PC-9 (cell line): ENCODE results near the gene SLC38A3. TPM values are rescaled to one million over a fixed set of nuclear protein-coding genes. Genes with fewer than 3 reads are reported as not detected.
A peak's percentile ranks its signal among the peaks of the same experiment; 100 is the strongest.

ENCODE experiments used
- BruUV-seq: library from RNA; stranded (reverse); fragments of 400-500 nt; replicated peaks from 2 replicates; lab custom pipeline; 2021; lab: Mats Ljungman, UMichigan
- CTCF ChIA-PET: fragments of 300-600 bp; sonication (Branson Sonifier 250); formaldehyde crosslinking; loops from one replicate; lab custom pipeline; 2022; ENCODE audit warnings: antibody characterized with exemption; lab: Charles Lee
- POLR2A ChIA-PET: fragments of 300-600 bp; sonication (Branson Sonifier 250); formaldehyde crosslinking; loops from one replicate; lab custom pipeline; 2022; ENCODE audit warnings: antibody characterized with exemption; ENCODE audit not compliant: unreplicated experiment; lab: Charles Lee
- DNase-seq, 2 experiments: peaks; one replicate each; pipeline versions ENCODE4 v3.0.0 to v3.0.0-alpha.2; 2015 to 2022; ENCODE audit warnings: mixed read lengths in 1 of 2
- H2AFZ ChIP-seq: fragments of 200-600 bp; sonication (generic); 2 replicates; pipeline ENCODE4 v1.8.1; 2017; ENCODE audit warnings: antibody characterized with exemption
- H3F3A ChIP-seq: fragments of 200-600 bp; sonication (generic); 2 replicates; pipeline ENCODE4 v1.8.1; 2017; ENCODE audit warnings: antibody characterized with exemption, mild to moderate bottlenecking, low read depth; ENCODE audit not compliant: insufficient read depth
- H3K27ac ChIP-seq: fragments of 200-600 bp; sonication (generic); 2 replicates; pipeline ENCODE4 v1.6.1; 2016; ENCODE audit warnings: mixed run types
- H3K27me3 ChIP-seq: fragments of 200-600 bp; sonication (generic); 2 replicates; pipeline ENCODE4 v1.6.1; 2016; ENCODE audit warnings: low read depth, mixed run types; ENCODE audit not compliant: insufficient read depth
- H3K36me3 ChIP-seq: fragments of 200-600 bp; sonication (generic); 2 replicates; pipeline ENCODE4 v1.6.1; 2016; ENCODE audit warnings: low read depth, mixed run types
- H3K4me1 ChIP-seq: fragments of 200-600 bp; sonication (generic); replicated peaks from 2 replicates; pipeline ENCODE4 v1.6.1; 2016; ENCODE audit warnings: mixed run types; ENCODE audit not compliant: insufficient read depth
- H3K4me2 ChIP-seq: fragments of 200-600 bp; sonication (generic); 2 replicates; pipeline ENCODE4 v1.6.1; 2017; ENCODE audit warnings: mixed run types
- H3K4me3 ChIP-seq: fragments of 200-600 bp; sonication (generic); 2 replicates; pipeline ENCODE4 v1.6.1; 2016; ENCODE audit warnings: mixed run types
- H3K79me2 ChIP-seq: fragments of 200-600 bp; sonication (generic); 2 replicates; pipeline ENCODE4 v1.6.1; 2017; ENCODE audit warnings: low read depth, mixed run types
- H3K9me2 ChIP-seq: fragments of 200-600 bp; sonication (generic); 2 replicates; pipeline ENCODE4 v1.8.1; 2017; ENCODE audit warnings: mild to moderate bottlenecking; ENCODE audit not compliant: insufficient read depth
- H3K9me3 ChIP-seq: fragments of 200-600 bp; sonication (generic); 2 replicates; pipeline ENCODE4 v1.8.1; 2016; ENCODE audit warnings: low read depth; ENCODE audit not compliant: insufficient read depth
- H4K20me1 ChIP-seq: fragments of 200-600 bp; sonication (generic); 2 replicates; pipeline ENCODE4 v1.8.1; 2017; ENCODE audit not compliant: insufficient read depth
- EZH2 ChIP-seq: fragments of 200-600 bp; sonication (generic); IDR thresholded peaks from 2 replicates; pipeline ENCODE4 v1.8.0; 2017; ENCODE audit warnings: antibody characterized with exemption, low read depth
- intact Hi-C: fragments of 100-400 bp; cut with micrococcal nuclease; formaldehyde crosslinking; loops from one replicate; pipeline ENCODE4 v1.10.0; 2022; ENCODE audit not compliant: unreplicated experiment
- total RNA-seq: library from RNA; stranded (reverse); gene quantifications from 2 replicates; pipeline ENCODE4 v1.2.3, GENCODE V29; 2021
- TF ChIP-seq, protein P1 (sequence below): fragments of 200-600 bp; sonication (generic); conservative IDR thresholded peaks from 2 replicates; pipeline ENCODE4 v1.6.1; 2017; ENCODE audit warnings: mixed run types, antibody characterized with exemption, mild to moderate bottlenecking, moderate library complexity

SLC38A3 gene
- total RNA-seq, 1 experiment from 2014 or later: 0.37 TPM

DNA sequence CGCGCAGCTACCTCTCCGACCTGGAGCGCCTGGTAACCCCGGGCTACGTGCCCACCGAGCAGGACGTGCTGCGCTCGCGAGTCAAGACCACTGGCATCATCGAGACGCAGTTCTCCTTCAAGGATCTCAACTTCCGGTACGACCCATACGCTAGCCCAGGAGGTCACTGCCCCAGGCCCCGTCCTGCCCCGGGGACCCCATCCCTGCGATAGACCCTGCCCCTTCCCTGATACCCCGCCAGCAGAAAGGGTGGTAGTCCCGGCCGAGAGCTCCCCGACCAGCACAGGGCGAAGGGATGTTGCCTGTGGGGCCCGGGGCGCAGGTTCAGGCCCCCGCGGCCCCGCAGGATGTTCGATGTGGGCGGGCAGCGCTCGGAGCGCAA lies 11.3 kb upstream of the SLC38A3 start:
- no peak overlapping the region for H3K4me3 ChIP-seq
- BruUV-seq: no TSS peak
- 0 out of 2 replicates have a peak, but pooled peaks cover 7% of the 10 kb centered on the region for H3K4me1 ChIP-seq
- no peak overlapping the region for H3K27ac ChIP-seq
- H2AFZ ChIP-seq: no peak overlapping the region
- no peaks in the 10 kb centered on the region for H4K20me1 ChIP-seq
- H3K79me2 ChIP-seq: no peaks in the 10 kb centered on the region
- no peaks in the 10 kb centered on the region for H3K9me3 ChIP-seq
- H3F3A ChIP-seq: 0 out of 2 replicates have a peak, but pooled peaks cover 2% of the 10 kb centered on the region
- H3K4me2 ChIP-seq: no peak overlapping the region
- H3K9me2 ChIP-seq: no peaks in the 10 kb centered on the region
- no peak for DNase-seq
- CTCF ChIA-PET: no interaction called here
- TF ChIP-seq, protein P1, sequence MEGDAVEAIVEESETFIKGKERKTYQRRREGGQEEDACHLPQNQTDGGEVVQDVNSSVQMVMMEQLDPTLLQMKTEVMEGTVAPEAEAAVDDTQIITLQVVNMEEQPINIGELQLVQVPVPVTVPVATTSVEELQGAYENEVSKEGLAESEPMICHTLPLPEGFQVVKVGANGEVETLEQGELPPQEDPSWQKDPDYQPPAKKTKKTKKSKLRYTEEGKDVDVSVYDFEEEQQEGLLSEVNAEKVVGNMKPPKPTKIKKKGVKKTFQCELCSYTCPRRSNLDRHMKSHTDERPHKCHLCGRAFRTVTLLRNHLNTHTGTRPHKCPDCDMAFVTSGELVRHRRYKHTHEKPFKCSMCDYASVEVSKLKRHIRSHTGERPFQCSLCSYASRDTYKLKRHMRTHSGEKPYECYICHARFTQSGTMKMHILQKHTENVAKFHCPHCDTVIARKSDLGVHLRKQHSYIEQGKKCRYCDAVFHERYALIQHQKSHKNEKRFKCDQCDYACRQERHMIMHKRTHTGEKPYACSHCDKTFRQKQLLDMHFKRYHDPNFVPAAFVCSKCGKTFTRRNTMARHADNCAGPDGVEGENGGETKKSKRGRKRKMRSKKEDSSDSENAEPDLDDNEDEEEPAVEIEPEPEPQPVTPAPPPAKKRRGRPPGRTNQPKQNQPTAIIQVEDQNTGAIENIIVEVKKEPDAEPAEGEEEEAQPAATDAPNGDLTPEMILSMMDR: no peak
- TF ChIP-seq EZH2: no peak
- POLR2A ChIA-PET: no interaction called here
- no peaks in the 10 kb centered on the region for H3K36me3 ChIP-seq
- H3K27me3 ChIP-seq: no peaks in the 10 kb centered on the region
- intact Hi-C loops: loop anchor here (1.0 to 2.0 kb wide), 4 partner anchors 33 to 421 kb away; no protein-coding TSS in a partner anchor

DNA sequence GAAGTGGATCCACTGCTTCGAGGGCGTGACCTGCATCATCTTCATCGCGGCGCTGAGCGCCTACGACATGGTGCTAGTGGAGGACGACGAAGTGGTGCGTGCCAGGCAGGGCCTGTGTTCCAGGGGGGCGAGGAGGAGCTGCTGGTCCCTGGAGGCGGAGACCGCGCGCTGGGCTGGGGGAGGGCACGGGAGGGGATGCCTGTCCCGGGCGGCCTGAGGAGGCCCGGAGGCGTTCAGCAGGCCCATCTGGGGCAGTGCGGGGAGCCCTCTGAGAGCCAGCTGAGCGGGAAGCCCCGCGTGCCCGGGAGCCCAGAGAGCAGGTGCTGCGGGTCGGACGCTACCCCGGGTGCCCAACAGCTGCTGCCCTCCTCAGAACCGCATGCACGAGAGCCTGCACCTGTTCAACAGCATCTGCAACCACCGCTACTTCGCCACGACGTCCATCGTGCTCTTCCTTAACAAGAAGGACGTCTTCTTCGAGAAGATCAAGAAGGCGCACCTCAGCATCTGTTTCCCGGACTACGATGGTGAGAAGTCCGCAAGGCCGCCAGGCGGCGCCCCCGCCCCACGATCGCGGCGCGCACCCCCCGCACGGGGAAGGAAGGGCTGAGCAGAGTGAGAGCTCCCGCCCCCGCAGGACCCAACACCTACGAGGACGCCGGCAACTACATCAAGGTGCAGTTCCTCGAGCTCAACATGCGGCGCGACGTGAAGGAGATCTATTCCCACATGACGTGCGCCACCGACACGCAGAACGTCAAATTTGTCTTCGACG lies 10.8 kb upstream of the SLC38A3 start:
- Histone ChIP-seq H3K4me1 (0 out of 2 replicates have a peak, but pooled peaks cover 7% of the 10 kb centered on the region), H3K4me2 (no peak overlapping the region), H4K20me1 (no peaks in the 10 kb centered on the region), H3K79me2 (no peaks in the 10 kb centered on the region), H3K9me2 (no peaks in the 10 kb centered on the region), H3K27ac (no peak overlapping the region), H3K9me3 (no peaks in the 10 kb centered on the region), H3F3A (0 out of 2 replicates have a peak, but pooled peaks cover 2% of the 10 kb centered on the region), H2AFZ (no peak overlapping the region), H3K27me3 (no peaks in the 10 kb centered on the region), H3K4me3 (no peak overlapping the region), H3K36me3 (no peaks in the 10 kb centered on the region)
- no peak for TF ChIP-seq EZH2
- TF ChIP-seq, protein P1: peak; percentile 61
- ChIA-PET POLR2A (interaction anchor here (0.6 kb wide), 1 partner anchor 74 kb away, joined by 4 read pairs; the partner anchor contains the start of gene SEMA3B), CTCF (interaction anchor here (1.3 to 1.7 kb wide), 4 partner anchors 12 to 52 kb away, joined by 4 to 13 read pairs (median 6); no protein-coding TSS in a partner anchor)
- intact Hi-C loops: loop anchor here (1.0 kb wide), 2 partner anchors 32 to 79 kb away; no protein-coding TSS in a partner anchor
- peak in 1 of 2 experiments; percentile 72 for DNase-seq
- BruUV-seq: no TSS peak

DNA sequence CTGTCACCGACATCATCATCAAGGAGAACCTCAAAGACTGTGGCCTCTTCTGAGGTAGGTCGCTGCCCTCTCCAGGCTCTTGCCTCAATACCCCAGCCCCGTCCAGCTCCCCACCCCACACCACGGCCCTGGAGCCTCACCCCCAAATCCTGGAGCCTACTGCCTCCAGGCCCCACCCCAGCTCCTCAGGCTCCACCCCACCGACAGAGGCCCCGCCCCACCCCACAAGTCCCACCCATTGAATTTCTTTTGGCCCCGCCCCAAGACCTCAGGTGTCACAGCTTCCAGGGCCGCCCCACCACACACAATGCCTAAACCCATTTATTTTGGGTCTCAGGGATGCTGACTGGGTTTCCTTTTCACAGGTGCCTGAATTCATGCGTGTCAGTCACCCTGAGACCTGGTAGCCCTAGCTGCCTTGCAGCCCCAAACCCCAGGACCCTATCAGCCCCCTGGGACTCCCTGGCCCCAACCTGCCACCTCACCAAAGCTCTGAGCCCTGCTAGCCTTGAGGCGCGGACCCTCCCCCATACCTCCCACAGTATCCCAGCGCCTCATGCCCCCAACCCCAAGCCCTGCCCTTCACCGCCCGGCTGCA lies 10.1 kb upstream of the SLC38A3 start:
- no TSS peak for BruUV-seq
- Histone ChIP-seq H3K79me2 (no peaks in the 10 kb centered on the region), H3K4me2 (no peak overlapping the region; the same call in 1 of the 2 replicates), H3K4me1 (0 out of 2 replicates have a peak, but pooled peaks cover 7% of the 10 kb centered on the region), H2AFZ (no peak overlapping the region), H3F3A (0 out of 2 replicates have a peak, but pooled peaks cover 2% of the 10 kb centered on the region), H3K36me3 (no peaks in the 10 kb centered on the region), H3K27me3 (no peaks in the 10 kb centered on the region), H3K27ac (no peak overlapping the region), H4K20me1 (no peaks in the 10 kb centered on the region), H3K9me3 (no peaks in the 10 kb centered on the region), H3K9me2 (no peaks in the 10 kb centered on the region), H3K4me3 (no peak overlapping the region)
- POLR2A ChIA-PET: interaction anchor here (0.6 kb wide), 1 partner anchor 74 kb away, joined by 4 read pairs; the partner anchor contains the start of gene SEMA3B
- intact Hi-C loops: loop anchor here (1.0 kb wide), 2 partner anchors 31 to 78 kb away; no protein-coding TSS in a partner anchor
- no peak for DNase-seq
- CTCF ChIA-PET: interaction anchor here (0.7 to 1.7 kb wide), 5 partner anchors 11 to 52 kb away, joined by 4 to 13 read pairs (median 7); no protein-coding TSS in a partner anchor
- TF ChIP-seq, protein P1: no peak
- TF ChIP-seq EZH2: no peak
